Measurements from ENCODE around the gene SLC34A3.

Gene SLC34A3

GRCh38 chr9:137198051-137198901, 32.4 kb upstream of the SLC34A3 start:
- DNase-seq = no peak

DNA sequence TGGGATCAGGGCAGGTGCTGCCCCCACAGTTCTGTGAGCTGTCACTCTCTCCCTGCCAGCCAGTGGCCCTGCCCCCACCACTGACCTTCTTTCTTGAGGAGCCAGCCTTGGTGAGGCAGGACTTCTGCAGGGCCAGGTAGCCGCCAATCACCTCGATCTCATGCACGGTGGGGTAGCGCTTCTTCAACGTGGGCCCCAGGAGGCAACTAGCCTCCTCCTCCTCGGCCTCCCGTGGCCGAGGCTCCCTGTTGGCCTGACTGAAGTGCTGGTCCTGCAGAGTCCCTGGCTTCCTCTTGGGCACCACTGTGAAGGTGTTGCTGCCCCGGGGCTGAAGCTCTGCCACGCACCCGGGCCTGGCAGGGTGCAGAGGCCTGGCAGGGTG, 31.8 kb upstream of the SLC34A3 start:
- DNase-seq = no peak

GRCh38 chr9:137199411-137200121, 31.1 kb upstream of the SLC34A3 start:
- no peak for DNase-seq

- peak; percentile 97 for DNase-seq
Observed at GRCh38 chr9:137200311-137201204, 30.1 kb upstream of the SLC34A3 start, which contains the start of gene TPRN. TSS of gene TPRN (minus strand) at chr9:137200741. CDS start at chr9:137200711, 30 bp downstream.

DNA sequence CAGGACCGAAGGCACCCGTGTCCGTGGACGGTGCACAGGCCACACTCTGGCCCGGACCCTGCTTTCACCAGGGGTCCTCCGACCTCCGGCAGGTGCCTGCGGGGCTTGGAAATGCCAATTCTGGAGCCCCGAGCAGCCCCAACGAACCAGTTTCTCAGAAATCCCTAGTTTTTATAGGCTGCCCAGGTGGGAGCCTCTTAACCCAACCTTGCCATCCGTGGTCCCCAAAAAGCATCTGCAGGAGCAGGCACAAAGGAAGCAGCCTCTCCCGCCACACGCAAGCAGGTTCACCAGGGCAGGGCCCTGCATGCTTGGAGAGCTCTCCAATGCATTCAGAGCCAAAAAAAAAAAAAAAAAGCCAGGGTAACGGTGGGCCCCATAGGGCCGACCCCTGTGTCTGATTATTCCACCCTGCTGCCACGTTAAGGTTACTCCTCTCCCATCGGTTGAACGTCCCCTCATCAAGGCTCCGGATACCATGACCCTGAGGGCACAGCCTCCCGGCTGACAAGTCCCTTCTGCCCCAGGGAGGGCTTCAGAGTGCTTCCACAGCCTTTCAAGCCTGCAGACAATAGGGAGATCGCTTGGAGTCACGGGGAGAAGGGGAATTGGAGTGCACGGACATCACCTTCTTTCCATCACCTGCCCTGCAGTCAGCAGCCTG, 29.4 kb upstream of the SLC34A3 start:
- no peak for DNase-seq

DNA sequence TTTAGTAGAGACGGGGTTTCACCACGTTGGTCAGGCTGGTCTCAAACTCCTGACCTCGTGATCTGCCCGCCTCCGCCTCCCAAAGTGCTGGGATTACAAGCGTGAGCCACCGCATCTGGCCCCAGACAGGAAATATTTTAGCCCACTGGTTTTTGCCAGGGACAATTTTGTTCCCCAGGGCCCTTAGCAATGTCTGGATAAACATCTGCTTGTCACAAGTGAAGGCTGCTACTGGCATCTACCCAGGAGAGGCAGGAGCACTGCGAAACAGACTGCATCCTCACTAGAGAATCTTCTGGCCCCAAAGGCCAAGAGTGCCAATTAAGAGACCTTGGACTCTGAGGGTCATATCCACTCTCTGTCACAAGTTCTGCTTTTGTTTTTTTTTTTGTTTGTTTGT, 27.7 kb upstream of the SLC34A3 start:
- no peak for DNase-seq

- DNase-seq = no peak
Observed at GRCh38 chr9:137204731-137205125, 26.0 kb upstream of the SLC34A3 start.

GRCh38 chr9:137205126-137206069, 25.3 kb upstream of the SLC34A3 start, which contains the start of the genes NDOR1 and TMEM203:
TSS of gene NDOR1 (plus strand) at chr9:137205700. CDS start at chr9:137205778, 78 bp downstream.
TSS of gene TMEM203 (minus strand) at chr9:137205648. CDS start at chr9:137205414, 234 bp downstream.
- DNase-seq = peak; percentile 65

- DNase-seq = no peak
Observed at GRCh38 chr9:137206602-137207001, 24.1 kb upstream of the SLC34A3 start.

- DNase-seq = no peak
Observed at GRCh38 chr9:137211532-137211931, 19.2 kb upstream of the SLC34A3 start.

- no peak for DNase-seq
Observed at GRCh38 chr9:137212520-137212919, 18.2 kb upstream of the SLC34A3 start.

DNA sequence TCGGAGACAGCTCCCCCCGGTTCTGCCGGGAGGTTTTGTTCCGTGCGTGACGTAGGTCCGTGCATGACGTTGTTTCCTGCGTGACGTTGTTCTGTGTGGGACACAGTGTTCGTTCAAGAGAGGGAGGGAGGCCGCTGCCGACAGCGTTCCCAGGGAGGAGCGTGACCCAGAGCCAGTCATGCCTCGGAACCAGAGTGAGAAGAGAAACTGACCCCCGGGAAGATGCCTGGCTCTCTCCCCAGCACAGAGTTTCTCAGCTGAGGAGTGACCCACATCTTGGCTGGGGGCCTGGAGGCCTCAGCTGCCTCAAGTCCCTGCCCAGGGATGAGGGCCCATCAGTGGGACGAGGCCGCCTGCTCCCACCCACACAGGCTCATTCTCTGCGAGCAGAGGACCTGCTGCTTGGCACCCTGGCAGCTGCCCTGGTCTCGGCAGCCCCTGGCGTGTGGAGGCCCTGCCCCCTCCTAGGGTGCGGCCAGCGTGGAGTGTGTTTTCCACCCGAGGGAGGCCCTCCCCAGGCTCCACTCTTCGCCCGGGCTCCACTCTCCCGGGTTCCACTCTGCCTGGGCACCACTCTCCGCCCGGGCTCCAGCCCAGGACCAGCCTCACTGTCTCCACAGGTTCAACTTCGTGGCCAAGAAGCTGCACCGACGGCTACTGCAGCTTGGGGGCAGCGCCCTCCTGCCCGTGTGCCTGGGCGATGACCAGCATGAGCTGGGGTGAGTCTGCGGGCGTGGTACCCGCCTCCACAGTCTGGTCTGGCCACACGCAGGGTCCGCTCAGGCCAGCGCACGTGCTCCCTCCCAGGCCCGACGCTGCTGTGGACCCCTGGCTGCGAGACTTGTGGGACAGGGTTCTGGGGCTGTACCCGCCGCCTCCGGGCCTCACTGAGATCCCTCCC, 17.3 kb upstream of the SLC34A3 start:
- no peak for DNase-seq

- no peak for DNase-seq
Observed at GRCh38 chr9:137214620-137215019, 16.1 kb upstream of the SLC34A3 start.

GRCh38 chr9:137215196-137215986, 15.3 kb upstream of the SLC34A3 start:
- DNase-seq = no peak

DNA sequence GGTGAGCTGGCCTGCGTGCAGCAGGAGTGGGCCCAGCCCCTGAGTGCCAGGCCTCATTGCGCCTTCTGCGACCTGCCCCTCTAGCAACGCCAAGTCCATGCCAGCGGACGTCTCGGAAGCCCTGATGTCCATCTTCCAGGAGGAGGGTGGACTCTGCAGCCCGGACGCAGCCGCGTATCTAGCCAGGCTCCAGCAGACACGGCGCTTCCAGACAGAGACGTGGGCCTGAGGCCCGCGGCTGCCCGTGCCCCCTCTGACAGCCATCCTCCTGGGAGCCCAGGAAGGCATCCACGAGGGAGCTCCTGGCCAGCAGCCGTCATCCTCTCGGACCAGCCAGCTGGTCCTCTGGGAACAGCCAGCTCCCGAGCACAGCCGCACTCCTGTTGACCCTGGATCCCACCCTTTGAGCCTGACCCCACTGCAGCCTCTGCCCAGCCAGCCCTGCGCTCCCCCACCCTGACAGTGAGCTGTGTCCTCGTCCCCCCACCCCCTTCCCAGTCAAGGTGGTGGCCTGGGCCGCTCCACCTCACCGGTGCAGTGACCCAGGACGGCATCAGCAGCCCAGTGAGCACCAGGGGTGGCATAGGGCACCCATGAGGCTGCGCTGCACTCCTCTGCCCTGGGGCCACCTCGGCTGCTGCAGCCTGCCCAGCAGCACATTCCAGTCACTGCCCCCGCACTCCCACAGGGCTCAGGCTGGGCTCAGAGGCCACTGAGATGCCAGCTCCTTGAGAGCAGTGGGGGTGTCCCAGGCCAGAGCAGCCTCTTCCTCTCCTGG, 14.3 kb upstream of the SLC34A3 start:
- no peak for DNase-seq

GRCh38 chr9:137217276-137218211, 13.2 kb upstream of the SLC34A3 start:
- no peak for DNase-seq

- DNase-seq = no peak
Observed at GRCh38 chr9:137218212-137218753, 12.4 kb upstream of the SLC34A3 start.
